ENCODE measurements around the gene TRERF1. TPM values are rescaled to one million over a fixed set of nuclear protein-coding genes. Genes with fewer than 3 reads are reported as not detected.

TRERF1 gene
- total and polyA plus RNA-seq, 2 experiments from 2014 or later: 11.2 to 20.6 TPM

DNA sequence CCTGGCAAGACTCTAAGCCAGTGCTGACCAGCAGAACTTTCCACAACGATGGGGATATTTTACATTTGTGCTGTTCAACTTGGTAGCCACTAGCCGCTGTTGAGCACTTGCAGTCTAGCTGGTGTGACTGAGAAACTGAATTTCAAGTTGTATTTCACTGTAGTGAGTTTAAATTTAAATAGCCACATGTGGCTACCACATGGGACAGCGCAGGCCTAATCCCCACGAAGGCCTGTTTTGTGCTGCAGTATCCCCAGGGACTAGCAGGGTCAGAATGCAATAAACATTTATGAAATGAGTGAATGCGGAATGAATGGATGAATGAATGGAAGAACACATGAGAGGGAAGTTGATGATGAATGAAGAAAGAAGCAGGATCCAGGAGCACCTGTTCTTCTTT lies 115.8 kb downstream of the TRERF1 start:
- Mint-ChIP-seq H3K4me3 (no peak overlapping the region), H3K27me3 (ENCODE audit: insufficient read depth, low read depth, poor library complexity) (peaks cover 5% of the 10 kb centered on the region), H3K36me3 (ENCODE audit: low read depth) (no peaks in the 10 kb centered on the region; the same call in 2 of the 3 replicates), H3K4me1 (peaks cover 24% of the 10 kb centered on the region), H3K9me3 (no peaks in the 10 kb centered on the region), H3K27ac (no peak overlapping the region)
- H3K27ac ChIP-seq (ENCODE audit: low read depth): no peak overlapping the region
- DNase-seq (ENCODE audit: low spot score) (no peak), ATAC-seq (no peak)
- H3K9me2 ChIP-seq (ENCODE audit: insufficient read depth): no peaks in the 10 kb centered on the region; the same call in 1 of the 2 replicates
- no peak for TF ChIP-seq ZNF331 (CRISPR knock-in tag; IDR thresholded peaks at IDR 0.05; ENCODE audit: low read depth)
- TF ChIP-seq ZNF114 (CRISPR knock-in tag; IDR thresholded peaks at IDR 0.05): no peak
- TF ChIP-seq EZH2 (IDR thresholded peaks at IDR 0.05; ENCODE audit: low read depth, unreplicated experiment): no peak
- TF ChIP-seq, protein P1, sequence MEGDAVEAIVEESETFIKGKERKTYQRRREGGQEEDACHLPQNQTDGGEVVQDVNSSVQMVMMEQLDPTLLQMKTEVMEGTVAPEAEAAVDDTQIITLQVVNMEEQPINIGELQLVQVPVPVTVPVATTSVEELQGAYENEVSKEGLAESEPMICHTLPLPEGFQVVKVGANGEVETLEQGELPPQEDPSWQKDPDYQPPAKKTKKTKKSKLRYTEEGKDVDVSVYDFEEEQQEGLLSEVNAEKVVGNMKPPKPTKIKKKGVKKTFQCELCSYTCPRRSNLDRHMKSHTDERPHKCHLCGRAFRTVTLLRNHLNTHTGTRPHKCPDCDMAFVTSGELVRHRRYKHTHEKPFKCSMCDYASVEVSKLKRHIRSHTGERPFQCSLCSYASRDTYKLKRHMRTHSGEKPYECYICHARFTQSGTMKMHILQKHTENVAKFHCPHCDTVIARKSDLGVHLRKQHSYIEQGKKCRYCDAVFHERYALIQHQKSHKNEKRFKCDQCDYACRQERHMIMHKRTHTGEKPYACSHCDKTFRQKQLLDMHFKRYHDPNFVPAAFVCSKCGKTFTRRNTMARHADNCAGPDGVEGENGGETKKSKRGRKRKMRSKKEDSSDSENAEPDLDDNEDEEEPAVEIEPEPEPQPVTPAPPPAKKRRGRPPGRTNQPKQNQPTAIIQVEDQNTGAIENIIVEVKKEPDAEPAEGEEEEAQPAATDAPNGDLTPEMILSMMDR (conservative IDR thresholded peaks at IDR 0.05; ENCODE audit: low read depth in 2 of 2): no peak
- no peak for TF ChIP-seq NANOG (IDR thresholded peaks at IDR 0.05; ENCODE audit: borderline replicate concordance)
- peaks cover 22% of the 10 kb centered on the region for H4K20me1 ChIP-seq (replicated peaks; ENCODE audit: insufficient read depth)
- H3K79me2 ChIP-seq (replicated peaks; ENCODE audit: insufficient read depth): peaks cover 69% of the 10 kb centered on the region
- no peaks in the 10 kb centered on the region for H3K36me3 ChIP-seq (ENCODE audit: insufficient read depth)
- H2AFZ ChIP-seq: no peak overlapping the region
- H3K4me1 ChIP-seq (ENCODE audit: insufficient read depth): no peaks in the 10 kb centered on the region; the same call in 1 of the 2 replicates
- H3F3A ChIP-seq (replicated peaks; ENCODE audit: low read depth): no peaks in the 10 kb centered on the region
- no peak overlapping the region for H3K4me3 ChIP-seq
- H3K4me2 ChIP-seq: no peak overlapping the region
- H3K27me3 ChIP-seq (ENCODE audit: insufficient read depth): no peaks in the 10 kb centered on the region

DNA sequence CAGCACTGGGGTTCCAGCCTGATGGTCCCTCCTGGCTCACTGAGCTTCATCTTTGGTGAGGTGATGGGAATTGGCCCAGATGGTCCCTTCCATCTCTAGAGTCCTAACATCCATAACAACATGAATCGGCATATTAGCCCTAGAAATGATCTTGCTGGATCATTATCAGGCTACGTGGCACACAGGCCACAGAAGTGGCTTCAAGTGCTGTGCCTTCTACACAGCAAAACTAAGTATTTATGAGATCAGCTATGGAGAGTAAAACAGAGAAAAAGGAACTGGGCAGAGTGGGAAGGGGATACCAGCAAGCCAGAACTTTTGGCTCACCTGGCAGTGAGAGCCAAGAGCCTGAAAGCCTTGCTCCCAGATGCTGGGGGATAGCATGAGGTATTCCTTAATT lies 116.9 kb downstream of the TRERF1 start:
- Mint-ChIP-seq H3K9me3 (no peaks in the 10 kb centered on the region), H3K36me3 (ENCODE audit: low read depth) (no peaks in the 10 kb centered on the region; the same call in 2 of the 3 replicates), H3K27me3 (ENCODE audit: insufficient read depth, low read depth, poor library complexity) (peaks cover 5% of the 10 kb centered on the region), H3K27ac (peak overlapping the region; percentile 66), H3K4me1 (peaks cover 27% of the 10 kb centered on the region), H3K4me3 (no peak overlapping the region)
- Histone ChIP-seq H3K27me3 (ENCODE audit: insufficient read depth) (no peaks in the 10 kb centered on the region), H3K4me2 (no peak overlapping the region), H3K9me2 (ENCODE audit: insufficient read depth) (no peaks in the 10 kb centered on the region; the same call in 1 of the 2 replicates), H3K4me1 (ENCODE audit: insufficient read depth) (no peaks in the 10 kb centered on the region; the same call in 1 of the 2 replicates), H3F3A (replicated peaks; ENCODE audit: low read depth) (no peaks in the 10 kb centered on the region), H3K27ac (ENCODE audit: low read depth) (no peak overlapping the region), H3K79me2 (replicated peaks; ENCODE audit: insufficient read depth) (peaks cover 70% of the 10 kb centered on the region), H3K36me3 (ENCODE audit: insufficient read depth) (no peaks in the 10 kb centered on the region), H3K4me3 (no peak overlapping the region), H2AFZ (no peak overlapping the region), H4K20me1 (replicated peaks; ENCODE audit: insufficient read depth) (peaks cover 20% of the 10 kb centered on the region)
- TF ChIP-seq ZNF331 (CRISPR knock-in tag; IDR thresholded peaks at IDR 0.05; ENCODE audit: low read depth): no peak
- no peak for TF ChIP-seq ZNF114 (CRISPR knock-in tag; IDR thresholded peaks at IDR 0.05)
- no peak for TF ChIP-seq POLR2AphosphoS5 (IDR thresholded peaks at IDR 0.05; ENCODE audit: low read depth)
- no peak for TF ChIP-seq NANOG (IDR thresholded peaks at IDR 0.05; ENCODE audit: borderline replicate concordance)
- DNase-seq (ENCODE audit: low spot score) (no peak), ATAC-seq (no peak)

DNA sequence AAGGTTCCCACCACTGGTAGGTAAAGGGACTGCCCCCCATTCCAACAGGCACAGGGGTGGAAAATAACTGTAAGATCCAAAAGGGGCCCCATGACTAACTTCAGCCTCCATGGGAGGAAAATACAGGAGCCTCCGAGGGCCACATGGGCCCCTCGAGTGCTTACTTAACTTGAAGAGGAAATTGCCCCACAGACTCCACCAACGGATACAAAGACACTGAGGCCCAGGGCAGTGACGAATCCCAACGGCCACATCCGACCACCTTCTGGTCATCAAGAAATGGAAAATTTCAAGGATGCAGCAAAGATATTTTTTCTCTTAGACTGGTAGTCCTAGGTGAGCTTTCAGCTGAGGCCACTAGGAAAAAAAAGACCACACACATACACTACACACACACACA lies 118.1 kb downstream of the TRERF1 start:
- no peaks in the 10 kb centered on the region; the same call in 2 of the 3 replicates for H3K36me3 Mint-ChIP-seq (ENCODE audit: low read depth)
- Histone ChIP-seq H3K27me3 (ENCODE audit: insufficient read depth) (no peaks in the 10 kb centered on the region), H3K4me2 (no peak overlapping the region), H2AFZ (no peak overlapping the region), H3F3A (replicated peaks; ENCODE audit: low read depth) (no peaks in the 10 kb centered on the region), H3K4me3 (no peak overlapping the region), H3K9me2 (ENCODE audit: insufficient read depth) (no peaks in the 10 kb centered on the region; the same call in 1 of the 2 replicates), H3K79me2 (replicated peaks; ENCODE audit: insufficient read depth) (peaks cover 69% of the 10 kb centered on the region), H3K36me3 (ENCODE audit: insufficient read depth) (no peaks in the 10 kb centered on the region), H3K4me1 (ENCODE audit: insufficient read depth) (no peaks in the 10 kb centered on the region; the same call in 1 of the 2 replicates), H3K27ac (ENCODE audit: low read depth) (no peak overlapping the region), H4K20me1 (replicated peaks; ENCODE audit: insufficient read depth) (peaks cover 27% of the 10 kb centered on the region)
- H3K9me3 Mint-ChIP-seq: no peaks in the 10 kb centered on the region
- peaks cover 27% of the 10 kb centered on the region for H3K4me1 Mint-ChIP-seq
- H3K4me3 Mint-ChIP-seq: no peak overlapping the region
- H3K27me3 Mint-ChIP-seq (ENCODE audit: insufficient read depth, low read depth, poor library complexity): peaks cover 8% of the 10 kb centered on the region
- DNase-seq (ENCODE audit: low spot score) (no peak), ATAC-seq (no peak)
- H3K27ac Mint-ChIP-seq: no peak overlapping the region
- TF ChIP-seq EZH2 (IDR thresholded peaks at IDR 0.05; ENCODE audit: low read depth, unreplicated experiment) (no peak), ZNF114 (CRISPR knock-in tag; IDR thresholded peaks at IDR 0.05) (no peak), EZH2phosphoT487 (IDR thresholded peaks at IDR 0.05; ENCODE audit: unreplicated experiment) (no peak), JUNB (IDR thresholded peaks at IDR 0.05; ENCODE audit: unreplicated experiment) (no peak), POLR2AphosphoS5 (IDR thresholded peaks at IDR 0.05; ENCODE audit: low read depth) (no peak), NANOG (IDR thresholded peaks at IDR 0.05; ENCODE audit: borderline replicate concordance) (no peak)
- TF ChIP-seq, protein P2, sequence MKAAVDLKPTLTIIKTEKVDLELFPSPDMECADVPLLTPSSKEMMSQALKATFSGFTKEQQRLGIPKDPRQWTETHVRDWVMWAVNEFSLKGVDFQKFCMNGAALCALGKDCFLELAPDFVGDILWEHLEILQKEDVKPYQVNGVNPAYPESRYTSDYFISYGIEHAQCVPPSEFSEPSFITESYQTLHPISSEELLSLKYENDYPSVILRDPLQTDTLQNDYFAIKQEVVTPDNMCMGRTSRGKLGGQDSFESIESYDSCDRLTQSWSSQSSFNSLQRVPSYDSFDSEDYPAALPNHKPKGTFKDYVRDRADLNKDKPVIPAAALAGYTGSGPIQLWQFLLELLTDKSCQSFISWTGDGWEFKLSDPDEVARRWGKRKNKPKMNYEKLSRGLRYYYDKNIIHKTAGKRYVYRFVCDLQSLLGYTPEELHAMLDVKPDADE (IDR thresholded peaks at IDR 0.05): no peak
- TF ChIP-seq, protein P3, sequence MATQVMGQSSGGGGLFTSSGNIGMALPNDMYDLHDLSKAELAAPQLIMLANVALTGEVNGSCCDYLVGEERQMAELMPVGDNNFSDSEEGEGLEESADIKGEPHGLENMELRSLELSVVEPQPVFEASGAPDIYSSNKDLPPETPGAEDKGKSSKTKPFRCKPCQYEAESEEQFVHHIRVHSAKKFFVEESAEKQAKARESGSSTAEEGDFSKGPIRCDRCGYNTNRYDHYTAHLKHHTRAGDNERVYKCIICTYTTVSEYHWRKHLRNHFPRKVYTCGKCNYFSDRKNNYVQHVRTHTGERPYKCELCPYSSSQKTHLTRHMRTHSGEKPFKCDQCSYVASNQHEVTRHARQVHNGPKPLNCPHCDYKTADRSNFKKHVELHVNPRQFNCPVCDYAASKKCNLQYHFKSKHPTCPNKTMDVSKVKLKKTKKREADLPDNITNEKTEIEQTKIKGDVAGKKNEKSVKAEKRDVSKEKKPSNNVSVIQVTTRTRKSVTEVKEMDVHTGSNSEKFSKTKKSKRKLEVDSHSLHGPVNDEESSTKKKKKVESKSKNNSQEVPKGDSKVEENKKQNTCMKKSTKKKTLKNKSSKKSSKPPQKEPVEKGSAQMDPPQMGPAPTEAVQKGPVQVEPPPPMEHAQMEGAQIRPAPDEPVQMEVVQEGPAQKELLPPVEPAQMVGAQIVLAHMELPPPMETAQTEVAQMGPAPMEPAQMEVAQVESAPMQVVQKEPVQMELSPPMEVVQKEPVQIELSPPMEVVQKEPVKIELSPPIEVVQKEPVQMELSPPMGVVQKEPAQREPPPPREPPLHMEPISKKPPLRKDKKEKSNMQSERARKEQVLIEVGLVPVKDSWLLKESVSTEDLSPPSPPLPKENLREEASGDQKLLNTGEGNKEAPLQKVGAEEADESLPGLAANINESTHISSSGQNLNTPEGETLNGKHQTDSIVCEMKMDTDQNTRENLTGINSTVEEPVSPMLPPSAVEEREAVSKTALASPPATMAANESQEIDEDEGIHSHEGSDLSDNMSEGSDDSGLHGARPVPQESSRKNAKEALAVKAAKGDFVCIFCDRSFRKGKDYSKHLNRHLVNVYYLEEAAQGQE (IDR thresholded peaks at IDR 0.05; ENCODE audit: unreplicated experiment): no peak

All from GM23338 (cell line).